ENCODE measurements around the gene MTR.
"Not testable (repeated sequence)": the region's sequence is repeated elsewhere in the genome, so short reads cannot be mapped to it uniquely, and the experiment has no call there.

MTR gene

DNA sequence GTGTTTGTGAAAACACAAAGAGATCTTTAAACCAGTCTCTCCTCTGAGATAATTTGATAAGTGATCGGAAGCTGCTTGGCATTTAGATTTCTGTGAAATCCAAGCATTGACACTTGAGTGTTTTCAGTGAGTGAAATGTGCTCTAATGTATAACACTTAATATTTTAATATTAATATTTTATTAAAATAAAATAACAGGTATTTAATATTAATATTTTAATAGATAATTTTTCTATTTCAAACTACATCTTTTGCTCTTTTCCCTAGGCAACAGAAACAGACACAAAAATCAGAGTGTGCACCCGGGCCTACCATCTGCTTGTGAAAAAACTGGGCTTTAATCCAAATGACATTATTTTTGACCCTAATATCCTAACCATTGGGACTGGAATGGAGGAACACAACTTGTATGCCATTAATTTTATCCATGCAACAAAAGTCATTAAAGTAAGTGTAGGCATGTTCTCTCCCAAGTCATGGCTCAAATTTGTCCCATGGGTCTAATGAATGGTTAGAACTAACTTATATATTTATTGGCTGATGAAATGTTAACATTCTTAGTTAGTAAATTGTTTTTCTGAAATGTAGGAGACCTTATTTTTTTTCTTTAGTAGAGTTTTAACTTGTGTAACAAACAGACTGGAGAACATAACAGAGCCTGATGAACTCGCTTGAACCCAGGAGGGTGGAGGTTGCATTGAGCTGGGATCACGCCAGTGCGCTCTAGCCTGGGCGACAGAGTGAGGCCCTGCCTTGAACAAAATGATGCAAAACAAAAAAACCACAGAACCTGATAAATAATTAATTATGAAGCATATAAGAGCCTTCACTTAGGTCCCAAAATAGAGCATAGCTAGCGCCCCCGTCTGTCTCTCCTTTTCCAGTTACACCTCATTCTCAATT is 55.2 kb downstream of the MTR start:
- Histone ChIP-seq H3K9ac (no peak overlapping the region), H3K4me2 (no peak overlapping the region), H3K4me1 (ENCODE audit: low read depth, poor library complexity, severe bottlenecking) (no peaks in the 10 kb centered on the region), H3K27ac (no peak overlapping the region), H3K79me2 (ENCODE audit: insufficient read depth, low read depth) (no peaks in the 10 kb centered on the region), H3K27me3 (ENCODE audit: insufficient read depth, low read depth) (no peaks in the 10 kb centered on the region), H4K20me1 (ENCODE audit: insufficient read depth) (no peaks in the 10 kb centered on the region), H2AFZ (ENCODE audit: low read depth) (no peak overlapping the region), H3K36me3 (ENCODE audit: insufficient read depth) (peaks cover 10% of the 10 kb centered on the region; the same call in 1 of the 2 replicates), H3K4me3 (IDR thresholded peaks at IDR 0.05; ENCODE audit: insufficient read depth, low read depth, low read length) (no peak overlapping the region)
- TF ChIP-seq, protein P1, sequence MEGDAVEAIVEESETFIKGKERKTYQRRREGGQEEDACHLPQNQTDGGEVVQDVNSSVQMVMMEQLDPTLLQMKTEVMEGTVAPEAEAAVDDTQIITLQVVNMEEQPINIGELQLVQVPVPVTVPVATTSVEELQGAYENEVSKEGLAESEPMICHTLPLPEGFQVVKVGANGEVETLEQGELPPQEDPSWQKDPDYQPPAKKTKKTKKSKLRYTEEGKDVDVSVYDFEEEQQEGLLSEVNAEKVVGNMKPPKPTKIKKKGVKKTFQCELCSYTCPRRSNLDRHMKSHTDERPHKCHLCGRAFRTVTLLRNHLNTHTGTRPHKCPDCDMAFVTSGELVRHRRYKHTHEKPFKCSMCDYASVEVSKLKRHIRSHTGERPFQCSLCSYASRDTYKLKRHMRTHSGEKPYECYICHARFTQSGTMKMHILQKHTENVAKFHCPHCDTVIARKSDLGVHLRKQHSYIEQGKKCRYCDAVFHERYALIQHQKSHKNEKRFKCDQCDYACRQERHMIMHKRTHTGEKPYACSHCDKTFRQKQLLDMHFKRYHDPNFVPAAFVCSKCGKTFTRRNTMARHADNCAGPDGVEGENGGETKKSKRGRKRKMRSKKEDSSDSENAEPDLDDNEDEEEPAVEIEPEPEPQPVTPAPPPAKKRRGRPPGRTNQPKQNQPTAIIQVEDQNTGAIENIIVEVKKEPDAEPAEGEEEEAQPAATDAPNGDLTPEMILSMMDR (conservative IDR thresholded peaks at IDR 0.05; ENCODE audit: low read depth, low read length) = no peak

DNA sequence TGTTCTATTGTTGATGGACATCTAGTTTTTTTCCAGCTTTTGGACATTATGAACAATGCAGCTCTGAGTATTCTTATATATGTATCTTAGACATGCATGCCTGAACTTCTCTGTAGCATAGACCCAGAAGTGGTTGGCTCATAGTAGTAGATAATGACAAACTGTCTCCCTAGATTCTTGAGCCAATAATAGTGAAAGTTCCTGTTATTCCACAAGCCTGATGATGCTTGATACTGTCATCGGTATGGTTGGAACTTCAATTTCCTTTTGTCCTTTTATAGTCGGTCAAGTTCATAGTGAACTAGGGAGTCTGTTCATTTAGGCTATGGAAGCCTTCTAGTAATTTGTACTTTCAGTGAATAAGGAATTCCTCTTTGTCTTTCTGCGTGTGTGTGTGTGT is 56.8 kb downstream of the MTR start:
- Histone ChIP-seq H4K20me1 (ENCODE audit: insufficient read depth) (no peaks in the 10 kb centered on the region), H2AFZ (ENCODE audit: low read depth) (no peak overlapping the region), H3K4me3 (IDR thresholded peaks at IDR 0.05; ENCODE audit: insufficient read depth, low read depth, low read length) (no peak overlapping the region), H3K4me1 (ENCODE audit: low read depth, poor library complexity, severe bottlenecking) (no peaks in the 10 kb centered on the region), H3K79me2 (ENCODE audit: insufficient read depth, low read depth) (no peaks in the 10 kb centered on the region), H3K4me2 (no peak overlapping the region), H3K27ac (no peak overlapping the region), H3K27me3 (ENCODE audit: insufficient read depth, low read depth) (no peaks in the 10 kb centered on the region), H3K36me3 (ENCODE audit: insufficient read depth) (peaks cover 13% of the 10 kb centered on the region; the same call in 1 of the 2 replicates), H3K9ac (no peak overlapping the region)
- TF ChIP-seq, protein P1 (conservative IDR thresholded peaks at IDR 0.05; ENCODE audit: low read depth, low read length) = no peak

DNA sequence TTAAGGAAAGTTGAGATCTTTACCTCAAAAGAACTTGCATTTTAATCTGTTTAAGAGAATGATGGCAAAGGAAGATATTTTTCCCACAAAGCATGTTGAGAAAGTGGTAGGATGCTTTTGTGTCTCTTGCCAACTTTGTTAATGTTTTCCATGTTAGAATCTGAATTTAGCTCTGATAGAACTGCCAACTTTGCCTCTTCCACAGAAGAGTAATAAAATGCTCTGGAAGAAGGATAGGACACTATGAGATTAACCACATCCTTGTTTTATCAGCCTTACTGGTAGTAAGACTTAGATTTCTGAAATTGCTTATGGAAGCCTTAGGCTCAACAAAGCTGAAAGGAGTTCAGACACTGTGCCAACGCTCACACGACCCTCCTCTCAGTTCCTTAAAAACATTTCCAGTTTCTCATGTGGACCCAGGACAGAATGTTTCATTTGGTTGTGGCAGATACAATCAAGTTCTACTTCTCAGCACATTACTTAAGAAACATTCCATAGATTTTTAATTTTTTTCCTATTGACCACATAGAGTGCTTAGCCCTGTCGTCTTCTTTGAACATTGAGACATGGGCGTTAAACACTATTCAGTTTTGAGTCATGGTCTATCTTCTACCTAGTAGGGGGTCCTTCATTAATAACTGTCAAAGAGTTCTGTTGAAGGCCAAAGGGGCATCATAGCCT is 59.0 kb downstream of the MTR start:
- Histone ChIP-seq H3K9ac (no peak overlapping the region), H3K4me2 (no peak overlapping the region), H4K20me1 (ENCODE audit: insufficient read depth) (no peaks in the 10 kb centered on the region), H2AFZ (ENCODE audit: low read depth) (no peak overlapping the region), H3K79me2 (ENCODE audit: insufficient read depth, low read depth) (no peaks in the 10 kb centered on the region), H3K27ac (no peak overlapping the region), H3K4me1 (ENCODE audit: low read depth, poor library complexity, severe bottlenecking) (no peaks in the 10 kb centered on the region), H3K36me3 (ENCODE audit: insufficient read depth) (peaks cover 17% of the 10 kb centered on the region; the same call in 1 of the 2 replicates), H3K27me3 (ENCODE audit: insufficient read depth, low read depth) (no peaks in the 10 kb centered on the region), H3K4me3 (IDR thresholded peaks at IDR 0.05; ENCODE audit: insufficient read depth, low read depth, low read length) (no peak overlapping the region)
- TF ChIP-seq, protein P1 (conservative IDR thresholded peaks at IDR 0.05; ENCODE audit: low read depth, low read length) = no peak

DNA sequence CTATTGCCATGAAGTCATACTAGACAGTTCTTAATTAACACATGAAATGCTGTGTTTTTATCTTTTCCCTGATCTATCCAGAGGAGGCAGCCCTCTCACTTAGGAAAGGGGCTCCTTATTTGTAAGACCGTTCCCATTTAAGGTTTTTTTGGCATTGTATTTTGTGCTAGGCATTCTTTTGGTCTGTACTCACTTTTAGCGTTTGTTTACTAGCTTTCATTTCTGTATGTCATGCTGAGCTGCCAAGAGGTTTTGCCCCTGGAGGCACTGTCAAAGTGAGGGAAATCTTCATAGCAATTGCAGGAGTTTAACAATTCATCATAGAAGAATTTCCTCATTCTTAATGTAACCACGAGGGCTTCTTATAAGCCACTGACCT is 59.5 kb downstream of the MTR start:
- Histone ChIP-seq H3K27ac (no peak overlapping the region), H3K4me1 (ENCODE audit: low read depth, poor library complexity, severe bottlenecking) (no peaks in the 10 kb centered on the region), H2AFZ (ENCODE audit: low read depth) (no peak overlapping the region), H3K9ac (no peak overlapping the region), H3K27me3 (ENCODE audit: insufficient read depth, low read depth) (no peaks in the 10 kb centered on the region), H3K4me2 (no peak overlapping the region), H4K20me1 (ENCODE audit: insufficient read depth) (no peaks in the 10 kb centered on the region), H3K4me3 (IDR thresholded peaks at IDR 0.05; ENCODE audit: insufficient read depth, low read depth, low read length) (no peak overlapping the region), H3K79me2 (ENCODE audit: insufficient read depth, low read depth) (no peaks in the 10 kb centered on the region), H3K36me3 (ENCODE audit: insufficient read depth) (peaks cover 17% of the 10 kb centered on the region; the same call in 1 of the 2 replicates)
- TF ChIP-seq, protein P1 (conservative IDR thresholded peaks at IDR 0.05; ENCODE audit: low read depth, low read length) = no peak

DNA sequence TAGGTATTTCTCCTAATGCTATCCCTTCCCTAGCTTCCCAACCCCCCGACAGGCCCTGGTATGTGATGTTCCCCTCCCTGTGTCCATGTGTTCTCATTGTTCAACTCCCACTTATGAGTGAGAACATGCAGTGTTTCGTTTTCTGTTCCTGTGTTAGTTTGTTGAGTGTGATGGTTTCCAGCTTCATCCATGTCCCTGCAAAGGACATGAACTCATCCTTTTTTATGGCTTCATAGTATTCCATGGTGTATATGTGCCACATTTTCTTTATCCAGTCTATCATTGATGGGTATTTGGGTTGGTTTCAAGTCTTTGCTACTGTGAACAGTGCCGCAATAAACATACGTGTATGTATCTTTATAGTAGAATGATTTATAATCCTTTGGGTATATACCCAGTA is 61.6 kb downstream of the MTR start:
- not testable (repeated sequence) for H3K4me3 ChIP-seq (IDR thresholded peaks at IDR 0.05; ENCODE audit: insufficient read depth, low read depth, low read length); H3K4me2 ChIP-seq; H3K27me3 ChIP-seq (ENCODE audit: insufficient read depth, low read depth); H3K9ac ChIP-seq; H2AFZ ChIP-seq (ENCODE audit: low read depth); H3K4me1 ChIP-seq (ENCODE audit: low read depth, poor library complexity, severe bottlenecking); H3K27ac ChIP-seq; H3K79me2 ChIP-seq (ENCODE audit: insufficient read depth, low read depth); H4K20me1 ChIP-seq (ENCODE audit: insufficient read depth)
- H3K36me3 ChIP-seq (ENCODE audit: insufficient read depth) = peaks cover 17% of the 10 kb centered on the region; the same call in 1 of the 2 replicates
